DND-41 (cell line): ENCODE results near the gene PAGR1.
"Not testable (repeated sequence)": the region's sequence is repeated elsewhere in the genome, so short reads cannot be mapped to it uniquely, and the experiment has no call there.

Source experiments
- ATAC-seq: fragments of 200-7000 bp; cut with Tn5 transposase; 3 replicates; pipeline ENCODE4 v1.9.1; 2021; ENCODE audit warnings: low read depth; ENCODE audit not compliant: insufficient read depth
- DNase-seq: peaks from one replicate; pipeline ENCODE4 v3.0.0-alpha.2; 2020
- H2AFZ ChIP-seq: 2 replicates; pipeline ENCODE4 v1.6.0; 2012; ENCODE audit warnings: low read depth, low read length
- H3K27ac ChIP-seq: 2 replicates; pipeline ENCODE4 v1.5.1; 2012; ENCODE audit warnings: low read length, inconsistent platforms
- H3K27me3 ChIP-seq: fragments of 200-600 bp; sonication (generic); 2 replicates; pipeline ENCODE4 v1.6.0; 2012; ENCODE audit warnings: low read length, mild to moderate bottlenecking, inconsistent platforms; ENCODE audit not compliant: insufficient read depth, poor library complexity
- H3K36me3 ChIP-seq: 2 replicates; pipeline ENCODE4 v1.5.1; 2012; ENCODE audit warnings: low read length, inconsistent platforms; ENCODE audit not compliant: insufficient read depth
- H3K4me1 ChIP-seq: 2 replicates; pipeline ENCODE4 v1.5.1; 2012; ENCODE audit warnings: mild to moderate bottlenecking, low read length; ENCODE audit not compliant: insufficient read depth
- H3K4me2 ChIP-seq: 2 replicates; pipeline ENCODE4 v1.6.0; 2012; ENCODE audit warnings: mild to moderate bottlenecking, moderate library complexity, low read length, inconsistent platforms; ENCODE audit not compliant: insufficient read depth
- H3K4me3 ChIP-seq, 2 experiments: fragments of 200-600 bp in 1 of 2; shearing (Covaris generic) in 1 of 2; 2 replicates each; pipeline ENCODE4 v1.5.1; 2012 to 2016; ENCODE audit warnings: inconsistent platforms in 2 of 2, low read length in 2 of 2, mild to moderate bottlenecking in 2 of 2, low read depth in 1 of 2, moderate library complexity in 1 of 2
- H3K79me2 ChIP-seq: 2 replicates; pipeline ENCODE4 v1.6.0; 2012; ENCODE audit warnings: low read length, inconsistent platforms; ENCODE audit not compliant: insufficient read depth
- H3K9ac ChIP-seq: 2 replicates; pipeline ENCODE4 v1.6.0; 2012; ENCODE audit warnings: low read depth, mild to moderate bottlenecking, inconsistent platforms, low read length, moderate library complexity
- H3K9me3 ChIP-seq: 2 replicates; pipeline ENCODE4 v1.5.1; 2012; ENCODE audit warnings: low read length, moderate library complexity, mild to moderate bottlenecking, inconsistent platforms; ENCODE audit not compliant: insufficient read depth, severe bottlenecking
- H4K20me1 ChIP-seq: 2 replicates; pipeline ENCODE4 v1.6.0; 2012; ENCODE audit warnings: low read length; ENCODE audit not compliant: insufficient read depth
- EZH2 ChIP-seq: IDR thresholded peaks from 3 replicates; pipeline ENCODE4 v1.6.1; 2012; ENCODE audit warnings: borderline replicate concordance, low read depth, mild to moderate bottlenecking, moderate library complexity, low read length, inconsistent platforms; ENCODE audit not compliant: severe bottlenecking
- TF ChIP-seq, protein P1 (sequence below): IDR thresholded peaks from 2 replicates; pipeline ENCODE4 v1.5.1; 2012; ENCODE audit warnings: borderline replicate concordance, low read length, moderate library complexity, mild to moderate bottlenecking; ENCODE audit not compliant: poor library complexity, severe bottlenecking; ENCODE audit errors: extremely low read depth

Gene PAGR1

DNA sequence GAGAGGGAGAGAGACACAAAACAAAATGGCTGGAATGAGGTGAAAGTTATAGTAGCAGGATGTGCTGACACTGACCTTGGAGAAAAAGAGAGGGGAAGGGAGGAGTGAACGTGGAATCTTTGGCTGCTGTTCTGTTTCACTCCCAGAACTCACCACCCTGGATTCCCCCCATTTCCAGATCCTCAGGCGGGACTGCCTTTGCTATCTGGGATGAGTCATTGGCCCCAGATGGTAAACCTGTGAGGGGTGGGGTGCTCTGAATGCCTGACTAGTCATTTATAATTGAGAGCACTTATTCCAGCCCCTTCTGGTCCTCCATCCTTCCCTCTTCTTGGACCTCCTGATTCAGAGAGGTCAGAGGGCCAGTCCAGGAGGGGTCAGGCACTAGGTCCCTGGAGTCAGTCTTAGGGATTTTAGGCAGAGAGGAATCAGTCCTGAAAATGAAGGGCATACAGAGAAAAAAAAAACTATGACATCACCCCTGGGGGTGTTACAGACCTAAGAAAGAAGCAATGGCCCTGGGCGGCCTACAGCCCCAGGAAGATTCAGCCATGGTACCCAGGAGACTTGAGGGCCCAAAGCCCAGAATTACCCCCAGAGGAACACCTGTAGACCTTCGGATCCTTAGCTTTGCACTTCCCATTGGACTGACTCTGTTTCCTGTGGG is 40.1 kb upstream of the PAGR1 start:
- TF ChIP-seq, protein P1, sequence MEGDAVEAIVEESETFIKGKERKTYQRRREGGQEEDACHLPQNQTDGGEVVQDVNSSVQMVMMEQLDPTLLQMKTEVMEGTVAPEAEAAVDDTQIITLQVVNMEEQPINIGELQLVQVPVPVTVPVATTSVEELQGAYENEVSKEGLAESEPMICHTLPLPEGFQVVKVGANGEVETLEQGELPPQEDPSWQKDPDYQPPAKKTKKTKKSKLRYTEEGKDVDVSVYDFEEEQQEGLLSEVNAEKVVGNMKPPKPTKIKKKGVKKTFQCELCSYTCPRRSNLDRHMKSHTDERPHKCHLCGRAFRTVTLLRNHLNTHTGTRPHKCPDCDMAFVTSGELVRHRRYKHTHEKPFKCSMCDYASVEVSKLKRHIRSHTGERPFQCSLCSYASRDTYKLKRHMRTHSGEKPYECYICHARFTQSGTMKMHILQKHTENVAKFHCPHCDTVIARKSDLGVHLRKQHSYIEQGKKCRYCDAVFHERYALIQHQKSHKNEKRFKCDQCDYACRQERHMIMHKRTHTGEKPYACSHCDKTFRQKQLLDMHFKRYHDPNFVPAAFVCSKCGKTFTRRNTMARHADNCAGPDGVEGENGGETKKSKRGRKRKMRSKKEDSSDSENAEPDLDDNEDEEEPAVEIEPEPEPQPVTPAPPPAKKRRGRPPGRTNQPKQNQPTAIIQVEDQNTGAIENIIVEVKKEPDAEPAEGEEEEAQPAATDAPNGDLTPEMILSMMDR, result no peak
- TF ChIP-seq EZH2, result no peak
- Histone ChIP-seq H3K36me3 (no peaks in the 10 kb centered on the region), H3K27me3 (no peaks in the 10 kb centered on the region), H3K79me2 (no peaks in the 10 kb centered on the region), H4K20me1 (no peaks in the 10 kb centered on the region), H3K4me3 (no peak overlapping the region), H3K4me2 (no peak overlapping the region), H2AFZ (no peak overlapping the region), H3K4me1 (no peaks in the 10 kb centered on the region), H3K27ac (no peak overlapping the region), H3K9ac (no peak overlapping the region), H3K9me3 (no peaks in the 10 kb centered on the region)
- ATAC-seq, result no peak
- DNase-seq, result no peak

DNA sequence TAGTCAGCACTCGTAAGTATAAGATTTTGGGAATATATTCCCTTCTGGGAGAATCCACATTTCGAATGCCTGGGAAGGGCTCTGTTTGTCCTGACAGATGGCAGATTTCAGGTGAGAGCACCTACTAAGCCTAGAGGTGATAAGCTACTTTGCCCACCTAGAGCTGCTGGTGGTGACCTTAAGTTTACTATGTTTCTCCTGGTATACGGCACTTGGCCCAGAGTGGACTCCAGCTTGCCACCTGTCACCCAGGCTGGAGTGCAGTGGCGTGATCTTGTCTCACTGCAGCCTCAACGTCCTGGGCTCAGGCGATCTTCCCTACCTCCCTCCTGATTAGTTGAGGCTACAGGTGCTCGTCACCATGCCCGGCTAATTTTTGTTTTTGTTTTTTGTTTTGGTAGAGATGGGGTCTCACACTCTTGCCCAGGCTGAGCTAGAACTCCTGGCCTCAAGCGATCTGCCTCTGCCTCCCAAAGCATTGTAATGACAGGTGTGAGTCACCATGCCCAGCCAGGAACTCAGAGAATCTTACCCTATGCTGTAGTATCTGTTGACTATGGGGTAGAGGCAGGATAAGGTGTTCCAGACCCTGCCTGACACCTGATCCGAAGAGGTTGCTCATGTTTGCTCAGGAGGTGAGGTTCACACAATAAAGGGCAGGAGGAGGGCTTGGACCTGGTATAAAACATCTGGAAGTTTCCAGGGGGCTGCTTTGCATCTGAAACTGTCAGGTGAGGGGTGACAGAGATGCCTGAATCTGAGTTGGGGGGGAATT is 38.2 kb upstream of the PAGR1 start, which contains the start of gene ZG16:
ZG16 (plus strand) TSS at position 681 of the 775 bp plus-strand sequence. CDS start 1,011 bp downstream, outside the sequence.
- H3K27me3 ChIP-seq, result no peaks in the 10 kb centered on the region
- no peak within 1 kb of the TSS for H3K4me3 ChIP-seq
- no peaks in the 10 kb centered on the region for H4K20me1 ChIP-seq
- ATAC-seq (no peak), DNase-seq (no peak)
- H3K9ac ChIP-seq, result no peak within 1 kb of the TSS
- no peak within 1 kb of the TSS for H3K4me2 ChIP-seq
- no peaks in the 10 kb centered on the region for H3K79me2 ChIP-seq
- no peaks in the 10 kb centered on the region for H3K36me3 ChIP-seq
- H2AFZ ChIP-seq, result no peak within 1 kb of the TSS
- no peaks in the 10 kb centered on the region for H3K9me3 ChIP-seq
- no peak within 1 kb of the TSS for H3K27ac ChIP-seq
- no peak for TF ChIP-seq EZH2
- TF ChIP-seq, protein P1, result no peak
- H3K4me1 ChIP-seq, result no peaks in the 10 kb centered on the region

DNA sequence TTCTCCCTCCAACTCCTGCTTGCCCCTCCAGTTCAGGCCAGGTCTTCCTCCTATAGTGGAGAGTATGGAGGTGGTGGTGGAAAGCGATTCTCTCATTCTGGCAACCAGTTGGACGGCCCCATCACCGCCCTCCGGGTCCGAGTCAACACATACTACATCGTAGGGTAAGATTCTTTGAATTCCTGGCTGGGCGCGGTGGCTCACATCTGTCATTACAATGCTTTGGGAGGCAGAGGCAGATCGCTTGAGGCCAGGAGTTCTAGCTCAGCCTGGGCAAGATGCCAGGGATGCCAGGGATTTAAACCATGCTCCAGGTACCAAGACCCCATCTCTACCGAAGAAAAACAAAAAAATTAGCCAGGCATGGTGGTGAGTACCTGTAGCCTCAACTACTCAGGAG is 36.5 kb upstream of the PAGR1 start:
- H3K4me1 ChIP-seq, result no peaks in the 10 kb centered on the region
- no peak overlapping the region for H3K4me3 ChIP-seq
- H3K27me3 ChIP-seq, result no peaks in the 10 kb centered on the region
- no peak for TF ChIP-seq EZH2
- H3K36me3 ChIP-seq, result no peaks in the 10 kb centered on the region
- H3K4me2 ChIP-seq, result no peak overlapping the region
- ATAC-seq (no peak), DNase-seq (no peak)
- no peaks in the 10 kb centered on the region for H3K79me2 ChIP-seq
- no peak overlapping the region for H2AFZ ChIP-seq
- no peak overlapping the region for H3K27ac ChIP-seq
- no peak overlapping the region for H3K9ac ChIP-seq
- no peaks in the 10 kb centered on the region for H3K9me3 ChIP-seq
- no peaks in the 10 kb centered on the region for H4K20me1 ChIP-seq

DNA sequence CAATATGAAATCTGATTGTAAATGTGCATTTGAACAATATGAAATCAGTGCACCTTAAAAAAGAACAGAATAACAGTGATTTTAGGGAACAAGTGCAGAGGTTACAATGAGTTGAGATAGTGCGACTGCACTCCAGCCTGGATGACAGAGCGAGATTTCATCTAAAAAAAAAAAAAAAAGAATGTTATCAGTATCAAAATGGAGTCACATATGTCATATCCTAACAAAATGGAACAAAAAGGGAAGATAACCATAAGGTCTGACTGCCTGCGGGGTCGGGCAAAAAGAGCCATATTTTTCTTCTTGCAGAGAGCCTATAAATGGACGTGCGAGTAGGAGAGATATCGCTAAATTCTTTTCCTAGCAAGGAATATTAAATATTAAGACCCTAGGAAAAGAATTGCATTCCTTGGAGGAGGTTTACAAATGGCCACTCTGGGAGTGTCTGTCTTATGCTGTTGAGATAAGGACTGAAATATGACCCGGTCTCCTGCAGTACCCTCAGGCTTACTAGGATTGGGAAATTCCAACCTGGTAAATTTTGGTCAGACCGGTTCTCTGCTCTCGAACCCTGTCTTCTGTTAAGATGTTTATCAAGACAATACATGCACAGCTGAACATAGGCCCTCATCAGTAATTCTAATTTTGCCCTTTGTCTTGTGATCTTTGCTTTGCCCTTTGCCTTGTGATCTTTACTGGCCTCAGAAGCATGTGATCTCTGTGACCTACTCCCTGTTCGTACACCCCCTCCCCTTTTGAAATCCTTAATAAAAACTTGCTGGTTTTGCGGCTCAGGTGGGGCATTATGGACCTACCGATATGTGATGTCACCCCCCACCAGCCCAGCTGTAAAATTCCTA is 32.6 kb upstream of the PAGR1 start:
- not testable (repeated sequence) for H3K9me3 ChIP-seq, H3K9ac ChIP-seq, H3K27me3 ChIP-seq, H3K27ac ChIP-seq, H4K20me1 ChIP-seq, H3K4me3 ChIP-seq, H3K36me3 ChIP-seq, H3K79me2 ChIP-seq, DNase-seq, H3K4me2 ChIP-seq, ATAC-seq, H3K4me1 ChIP-seq, H2AFZ ChIP-seq
